Measurements from ENCODE around the gene DHX34.
A peak's percentile ranks its signal among the peaks of the same experiment; 100 is the strongest.

DHX34 gene

DNA sequence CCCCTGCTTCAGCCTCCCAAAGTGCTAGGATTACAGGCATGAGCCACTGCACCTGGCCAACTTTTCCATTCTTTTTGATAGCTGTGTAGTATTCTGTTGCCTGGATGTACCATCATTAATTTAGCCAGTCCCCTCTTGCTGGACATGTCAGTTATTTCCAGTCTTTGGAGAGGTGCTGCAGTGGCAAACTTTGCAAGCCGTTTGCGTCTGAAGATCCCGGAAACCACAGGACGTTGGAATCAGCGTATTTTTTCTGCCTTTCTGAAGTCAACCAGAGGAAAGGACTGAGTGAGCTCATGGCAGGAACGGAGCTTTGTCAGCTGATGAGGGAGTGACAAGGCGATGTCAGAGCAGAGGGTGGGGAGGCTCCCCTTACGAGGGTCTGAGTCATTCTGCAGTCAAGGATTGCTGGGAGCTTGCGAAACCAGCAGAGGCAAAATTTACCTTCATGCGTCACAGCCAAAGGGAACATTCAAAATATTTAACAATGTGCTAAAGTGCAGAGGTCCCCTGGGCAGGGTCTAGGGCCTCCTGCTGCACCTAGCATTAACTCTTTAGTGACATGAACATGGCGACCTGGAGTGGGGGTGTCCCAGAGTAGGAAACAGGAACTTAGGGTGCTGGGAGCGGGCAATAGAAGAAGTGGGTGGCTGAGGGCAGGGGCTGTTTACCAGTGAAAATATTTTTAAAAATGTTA is 33.8 kb upstream of the DHX34 start:
- no peak overlapping the region for H3K4me3 ChIP-seq (ENCODE audit: low read depth, low read length)
- ChIA-PET CTCF (interaction anchor here (0.6 to 4.5 kb wide), 7 partner anchors 10 to 77 kb away, joined by 3 to 28 read pairs (median 5); partner anchors contain the start of gene DHX34), POLR2A (no interaction called here)
- peak; percentile 44 for DNase-seq (ENCODE audit: low read depth, low spot score)
- TF ChIP-seq, protein P1, sequence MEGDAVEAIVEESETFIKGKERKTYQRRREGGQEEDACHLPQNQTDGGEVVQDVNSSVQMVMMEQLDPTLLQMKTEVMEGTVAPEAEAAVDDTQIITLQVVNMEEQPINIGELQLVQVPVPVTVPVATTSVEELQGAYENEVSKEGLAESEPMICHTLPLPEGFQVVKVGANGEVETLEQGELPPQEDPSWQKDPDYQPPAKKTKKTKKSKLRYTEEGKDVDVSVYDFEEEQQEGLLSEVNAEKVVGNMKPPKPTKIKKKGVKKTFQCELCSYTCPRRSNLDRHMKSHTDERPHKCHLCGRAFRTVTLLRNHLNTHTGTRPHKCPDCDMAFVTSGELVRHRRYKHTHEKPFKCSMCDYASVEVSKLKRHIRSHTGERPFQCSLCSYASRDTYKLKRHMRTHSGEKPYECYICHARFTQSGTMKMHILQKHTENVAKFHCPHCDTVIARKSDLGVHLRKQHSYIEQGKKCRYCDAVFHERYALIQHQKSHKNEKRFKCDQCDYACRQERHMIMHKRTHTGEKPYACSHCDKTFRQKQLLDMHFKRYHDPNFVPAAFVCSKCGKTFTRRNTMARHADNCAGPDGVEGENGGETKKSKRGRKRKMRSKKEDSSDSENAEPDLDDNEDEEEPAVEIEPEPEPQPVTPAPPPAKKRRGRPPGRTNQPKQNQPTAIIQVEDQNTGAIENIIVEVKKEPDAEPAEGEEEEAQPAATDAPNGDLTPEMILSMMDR (IDR thresholded peaks at IDR 0.05; ENCODE audit: insufficient read depth, low read length, missing control alignments): no peak

DNA sequence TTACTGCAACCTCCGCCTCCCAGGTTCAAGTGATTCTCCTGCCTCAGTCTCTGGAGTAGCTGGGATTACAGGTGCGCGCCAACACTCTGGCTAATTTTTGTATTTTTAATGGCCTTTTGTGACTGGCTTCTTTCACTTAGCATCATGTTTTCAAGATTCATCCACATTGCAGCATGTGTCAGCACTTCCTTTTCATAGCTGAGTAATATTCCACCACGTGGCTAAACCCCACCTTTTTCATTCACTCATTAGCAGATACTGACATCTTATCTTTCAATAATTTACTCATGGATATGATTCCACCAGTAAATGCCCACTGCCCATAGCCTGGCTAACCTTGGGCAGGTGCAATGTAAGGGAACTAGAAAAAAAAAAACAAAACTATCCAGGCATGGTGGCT is 32.6 kb upstream of the DHX34 start:
- CTCF ChIA-PET: interaction anchor here (1.7 to 4.5 kb wide), 3 partner anchors 11 to 74 kb away, joined by 5 to 28 read pairs (median 10); partner anchors contain the start of gene DHX34
- no peak for DNase-seq (ENCODE audit: low read depth, low spot score)
- POLR2A ChIA-PET: no interaction called here
- TF ChIP-seq, protein P1 (IDR thresholded peaks at IDR 0.05; ENCODE audit: insufficient read depth, low read length, missing control alignments): no peak
- H3K4me3 ChIP-seq (ENCODE audit: low read depth, low read length): no peak overlapping the region

DNA sequence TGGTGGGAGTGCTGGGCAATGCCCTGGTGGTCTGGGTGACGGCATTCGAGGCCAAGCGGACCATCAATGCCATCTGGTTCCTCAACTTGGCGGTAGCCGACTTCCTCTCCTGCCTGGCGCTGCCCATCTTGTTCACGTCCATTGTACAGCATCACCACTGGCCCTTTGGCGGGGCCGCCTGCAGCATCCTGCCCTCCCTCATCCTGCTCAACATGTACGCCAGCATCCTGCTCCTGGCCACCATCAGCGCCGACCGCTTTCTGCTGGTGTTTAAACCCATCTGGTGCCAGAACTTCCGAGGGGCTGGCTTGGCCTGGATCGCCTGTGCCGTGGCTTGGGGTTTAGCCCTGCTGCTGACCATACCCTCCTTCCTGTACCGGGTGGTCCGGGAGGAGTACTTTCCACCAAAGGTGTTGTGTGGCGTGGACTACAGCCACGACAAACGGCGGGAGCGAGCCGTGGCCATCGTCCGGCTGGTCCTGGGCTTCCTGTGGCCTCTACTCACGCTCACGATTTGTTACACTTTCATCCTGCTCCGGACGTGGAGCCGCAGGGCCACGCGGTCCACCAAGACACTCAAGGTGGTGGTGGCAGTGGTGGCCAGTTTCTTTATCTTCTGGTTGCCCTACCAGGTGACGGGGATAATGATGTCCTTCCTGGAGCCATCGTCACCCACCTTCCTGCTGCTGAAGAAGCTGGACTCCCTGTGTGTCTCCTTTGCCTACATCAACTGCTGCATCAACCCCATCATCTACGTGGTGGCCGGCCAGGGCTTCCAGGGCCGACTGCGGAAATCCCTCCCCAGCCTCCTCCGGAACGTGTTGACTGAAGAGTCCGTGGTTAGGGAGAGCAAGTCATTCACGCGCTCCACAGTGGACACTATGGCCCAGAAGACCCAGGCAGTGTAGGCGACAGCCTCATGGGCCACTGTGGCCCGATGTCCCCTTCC is 28.9 kb upstream of the DHX34 start:
- ChIA-PET POLR2A (interaction anchor here (0.6 kb wide), 1 partner anchor 19 kb away, joined by 5 read pairs; no protein-coding TSS in a partner anchor), CTCF (interaction anchor here (4.1 kb wide), 1 partner anchor 29 kb away, joined by 19 read pairs; the partner anchor contains the start of gene DHX34)
- TF ChIP-seq, protein P1 (IDR thresholded peaks at IDR 0.05; ENCODE audit: insufficient read depth, low read length, missing control alignments): no peak
- no peak for DNase-seq (ENCODE audit: low read depth, low spot score)
- no peak overlapping the region for H3K4me3 ChIP-seq (ENCODE audit: low read depth, low read length)

DNA sequence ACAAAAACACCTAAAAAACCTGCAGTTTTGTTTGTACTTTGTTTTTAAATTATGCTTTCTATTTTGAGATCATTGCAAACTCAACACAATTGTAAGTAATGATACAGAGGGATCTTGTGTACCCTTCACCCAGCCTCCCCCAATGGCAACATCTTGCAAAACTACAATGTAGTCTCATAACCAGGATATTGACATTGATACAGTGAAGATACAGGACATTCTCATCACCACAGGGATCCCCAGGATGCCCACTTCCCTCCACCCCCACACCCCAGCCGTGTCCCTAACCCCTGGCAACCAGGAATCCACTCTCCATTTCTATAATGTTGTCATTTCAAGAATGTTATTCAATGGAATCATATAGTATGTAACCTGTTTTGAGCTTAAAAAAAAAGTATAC is 27.5 kb upstream of the DHX34 start:
- ChIA-PET POLR2A (no interaction called here), CTCF (interaction anchor here (0.7 to 4.1 kb wide), 3 partner anchors 16 to 28 kb away, joined by 3 to 19 read pairs (median 5); partner anchors contain the start of gene DHX34)
- TF ChIP-seq, protein P1 (IDR thresholded peaks at IDR 0.05; ENCODE audit: insufficient read depth, low read length, missing control alignments): no peak
- no peak overlapping the region for H3K4me3 ChIP-seq (ENCODE audit: low read depth, low read length)
- DNase-seq (ENCODE audit: low read depth, low spot score): no peak

DNA sequence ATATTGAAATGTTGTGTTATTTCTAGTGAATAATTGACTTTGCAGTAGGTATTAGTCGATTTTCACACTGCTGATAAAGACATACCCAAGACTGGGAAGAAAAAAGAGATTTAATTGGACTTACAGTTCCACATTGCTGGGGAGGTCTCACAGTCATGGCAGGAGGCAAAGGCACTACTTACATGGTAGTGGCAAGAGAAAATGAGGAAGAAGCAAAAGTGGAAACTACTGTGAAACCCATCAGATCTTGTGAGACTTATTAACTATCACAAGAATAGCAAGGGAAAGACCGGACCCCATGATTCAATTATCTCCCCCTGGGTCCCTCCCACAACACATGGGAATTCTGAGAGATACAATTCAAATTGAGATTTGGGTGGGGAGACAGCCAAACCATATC is 27.1 kb upstream of the DHX34 start:
- no peak for DNase-seq (ENCODE audit: low read depth, low spot score)
- H3K4me3 ChIP-seq (ENCODE audit: low read depth, low read length): no peak overlapping the region
- TF ChIP-seq, protein P1 (IDR thresholded peaks at IDR 0.05; ENCODE audit: insufficient read depth, low read length, missing control alignments): no peak
- ChIA-PET CTCF (interaction anchor here (0.7 to 4.1 kb wide), 2 partner anchors 27 to 29 kb away, joined by 3 to 19 read pairs; partner anchors contain the start of gene DHX34), POLR2A (no interaction called here)

All from AG04449 (cell line).